Psoas muscle (tissue), 8 donors: ENCODE results near the gene MYF5. TPM values are rescaled to one million over a fixed set of nuclear protein-coding genes. Genes with fewer than 3 reads are reported as not detected.

ENCODE experiments used
- ATAC-seq, 4 donors: fragments of 200-7000 bp; cut with Tn5 transposase; one replicate each; pipeline ENCODE4 v1.9.1; 2020; ENCODE audit warnings: moderate library complexity in 3 of 4, mild to moderate bottlenecking in 2 of 4
- DNase-seq, 2 donors: peaks; one replicate each; pipeline ENCODE4 v3.0.0-alpha.2; 2020
- H3K27ac ChIP-seq: fragments of 200-600 bp; one replicate; pipeline ENCODE4 v1.8.0; 2022
- H3K27me3 ChIP-seq, 3 donors: fragments of 200-600 bp in 1 of 3; one replicate each; pipeline versions ENCODE4 v1.6.1 to v1.8.0; 2013 to 2022; ENCODE audit warnings: low read length in 2 of 3, mild to moderate bottlenecking in 2 of 3, moderate library complexity in 1 of 3; ENCODE audit not compliant: insufficient read depth in 3 of 3
- H3K36me3 ChIP-seq, 2 donors: fragments of 200-600 bp in 1 of 2; one replicate each; pipeline versions ENCODE4 v1.6.1 to v1.8.0; 2013 to 2022; ENCODE audit warnings: low read depth in 1 of 2, mild to moderate bottlenecking in 1 of 2, moderate library complexity in 1 of 2; ENCODE audit not compliant: insufficient read depth in 1 of 2
- H3K4me1 ChIP-seq: fragments of 200-600 bp; one replicate; pipeline ENCODE4 v1.8.0; 2022
- H3K4me3 ChIP-seq: fragments of 200-600 bp; one replicate; pipeline ENCODE4 v1.8.0; 2022; ENCODE audit warnings: mild to moderate bottlenecking
- H3K9me3 ChIP-seq: fragments of 200-600 bp; one replicate; pipeline ENCODE4 v1.8.0; 2022
- CTCF ChIP-seq: fragments of 200-600 bp; IDR thresholded peaks from one replicate; pipeline ENCODE4 v1.8.0; 2022; ENCODE audit warnings: antibody characterized with exemption
- WGBS, 3 donors: extraction: QIAGEN DNeasy Blood & Tissue Kit; methylation state at CpG; one replicate each; pipeline versions ENCODE4 v1.1.6 to v1.1.7; 2013; 5-methylcytosine and 5-hydroxymethylcytosine counted together
- intact Hi-C, 2 donors: fragments of 100-400 bp; cut with DNase I; formaldehyde crosslinking; loops; one replicate each; pipeline versions ENCODE4 v1.11.0 to v1.14.2; 2022
- polyA plus RNA-seq, 3 donors: library from polyadenylated mRNA; stranded (reverse); fragments of 200-250 nt; gene quantifications; one replicate each; pipeline ENCODE4 v1.2.3, GENCODE V29; 2013
- total RNA-seq, 4 donors: library from RNA; stranded (reverse); fragmentation: NEBNext Ultra II Directional in 2 of 4; extraction: Animal tissue kit (Norgen Biotek cat#: 25700) in 2 of 4; gene quantifications; one replicate each; pipeline versions ENCODE4 v1.2.1 to v1.2.4, GENCODE V29; 2021 to 2023
- donor health status: healthy with polysubstance abuse.
- donor health status: DM: no; HTN: no; CAD: no; lungs with moderate emphysema.
- donor health status: Bipolar disorder and iron deficiency.
- donor health status: healthy.
- donor health status: DM: yes; HTN: yes; CAD: no.
- donor health status: DM: no; HTN: no; CAD: no.
- donor health status: DM: no; HTN: no; CAD: no.
- donor health status: DM: yes; HTN: yes; CAD: no.

The MYF5 gene
- total and polyA plus RNA-seq, 7 donors: 1.3 to 4.7 (median 3.0) TPM

GRCh38 chr12:80711866-80712265 is 4.8 kb upstream of the MYF5 start:
- no peaks in the 10 kb centered on the region for H3K9me3 ChIP-seq
- 35 to 43% (median 37%) methylated on average over 1 of the region's 1 CpG for WGBS, 3 donors
- intact Hi-C loops: loop anchor here in 1 of 2 donors (5.0 kb wide), 1 partner anchor 50 kb away; no protein-coding TSS in a partner anchor
- H3K4me1 ChIP-seq: peaks cover 15% of the 10 kb centered on the region
- no peak overlapping the region for H3K4me3 ChIP-seq
- ATAC-seq (no peak), DNase-seq (no peak)
- peak overlapping the region; percentile 93 for H3K27ac ChIP-seq
- peaks cover 0 to 11% of the 10 kb centered on the region in 2 donors for H3K36me3 ChIP-seq
- TF ChIP-seq CTCF: no peak
- no peaks in the 10 kb centered on the region for H3K27me3 ChIP-seq

GRCh38 chr12:80712866-80713265 is 3.8 kb upstream of the MYF5 start:
- DNase-seq: no peak
- no peaks in the 10 kb centered on the region for H3K27me3 ChIP-seq
- H3K4me3 ChIP-seq: peak overlapping the region; percentile 62
- peaks cover 15% of the 10 kb centered on the region for H3K4me1 ChIP-seq
- H3K9me3 ChIP-seq: no peaks in the 10 kb centered on the region
- H3K36me3 ChIP-seq: peaks cover 0 to 11% of the 10 kb centered on the region in 2 donors
- no peak for ATAC-seq
- intact Hi-C loops: loop anchor here in 1 of 2 donors (5.0 kb wide), 1 partner anchor 49 kb away; no protein-coding TSS in a partner anchor
- peak overlapping the region; percentile 79 for H3K27ac ChIP-seq
- TF ChIP-seq CTCF: no peak

GRCh38 chr12:80713419-80713818 is 3.3 kb upstream of the MYF5 start:
- peaks cover 0 to 11% of the 10 kb centered on the region in 2 donors for H3K36me3 ChIP-seq
- DNase-seq (no peak), ATAC-seq (peak in 3 of 4 donors; percentile 29 to 54 (median 49))
- H3K4me3 ChIP-seq: peak overlapping the region; percentile 62
- intact Hi-C loops: loop anchor here in 1 of 2 donors (5.0 kb wide), 1 partner anchor 49 kb away; no protein-coding TSS in a partner anchor
- TF ChIP-seq CTCF: no peak
- peak overlapping the region; percentile 79 for H3K27ac ChIP-seq
- 41 to 50% (median 49%) methylated on average over 4 of the region's 4 CpGs for WGBS, 3 donors
- no peaks in the 10 kb centered on the region for H3K9me3 ChIP-seq
- no peaks in the 10 kb centered on the region for H3K27me3 ChIP-seq
- H3K4me1 ChIP-seq: peaks cover 15% of the 10 kb centered on the region

GRCh38 chr12:80714055-80714454 is 2.7 kb upstream of the MYF5 start:
- ATAC-seq (peak; percentile 2 to 58 (median 42)), DNase-seq (peak; percentile 13 to 66)
- H3K27ac ChIP-seq: peak overlapping the region; percentile 79
- H3K4me1 ChIP-seq: peaks cover 15% of the 10 kb centered on the region
- H3K36me3 ChIP-seq: peaks cover 0 to 4% of the 10 kb centered on the region in 2 donors
- peak overlapping the region; percentile 62 for H3K4me3 ChIP-seq
- H3K27me3 ChIP-seq: no peaks in the 10 kb centered on the region
- no peaks in the 10 kb centered on the region for H3K9me3 ChIP-seq
- WGBS, 3 donors: 12 to 16% (median 13%) methylated on average over 16 of the region's 16 CpGs
- intact Hi-C loops: loop anchor here in 1 of 2 donors (2.0 to 5.0 kb wide), 2 partner anchors 48 to 241 kb away; no protein-coding TSS in a partner anchor
- TF ChIP-seq CTCF: no peak

- intact Hi-C loops: loop anchor here (2.0 to 5.0 kb wide), 4 partner anchors 37 to 243 kb away; no protein-coding TSS in a partner anchor
- H3K4me3 ChIP-seq: peak overlapping the region; percentile 62
- no peak for TF ChIP-seq CTCF
- H3K36me3 ChIP-seq: no peaks in the 10 kb centered on the region
- no peak for DNase-seq
- 59 to 73% (median 69%) methylated on average over 3 of the region's 3 CpGs for WGBS, 3 donors
- H3K27ac ChIP-seq: peak overlapping the region; percentile 79
- no peak for ATAC-seq
- no peaks in the 10 kb centered on the region for H3K9me3 ChIP-seq
- H3K27me3 ChIP-seq: no peaks in the 10 kb centered on the region
- peaks cover 15% of the 10 kb centered on the region for H3K4me1 ChIP-seq
These were observed 1.9 kb upstream of the MYF5 start for GRCh38 chr12:80714846-80715245.
